Activated CD4-positive, alpha-beta T cell treated with anti-CD3 and anti-CD28 coated beads for 1 hour (primary cell): Measurements from ENCODE around the gene PRKCQ.

ENCODE experiments used
- DNase-seq: peaks from one replicate; pipeline ENCODE4 v3.0.0-alpha.2; 2020

PRKCQ gene

DNA sequence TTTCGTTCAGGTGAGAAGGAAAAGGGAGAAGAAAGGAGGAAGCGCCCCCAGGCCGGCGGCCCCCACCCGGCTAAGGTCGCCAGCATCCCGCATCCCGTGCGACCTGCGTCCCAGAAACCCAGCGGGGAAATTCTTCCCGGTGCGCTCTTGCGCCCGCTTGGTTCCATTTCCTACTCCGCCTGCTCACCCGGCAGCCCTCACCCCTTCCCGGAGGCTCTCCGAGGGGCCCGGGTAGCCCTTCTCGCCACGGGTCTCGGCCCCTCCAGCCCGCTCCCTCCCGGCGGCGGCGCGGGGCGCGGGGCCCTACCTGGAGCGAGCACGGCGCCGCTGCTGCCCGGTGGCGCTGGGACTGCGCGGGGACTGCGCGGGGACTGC is at the start of gene PRKCQ:
PRKCQ (minus strand) TSS at position 373 of the 375 bp plus-strand sequence. CDS start 65,141 bp downstream, outside the sequence.
- DNase-seq, result no peak

DNA sequence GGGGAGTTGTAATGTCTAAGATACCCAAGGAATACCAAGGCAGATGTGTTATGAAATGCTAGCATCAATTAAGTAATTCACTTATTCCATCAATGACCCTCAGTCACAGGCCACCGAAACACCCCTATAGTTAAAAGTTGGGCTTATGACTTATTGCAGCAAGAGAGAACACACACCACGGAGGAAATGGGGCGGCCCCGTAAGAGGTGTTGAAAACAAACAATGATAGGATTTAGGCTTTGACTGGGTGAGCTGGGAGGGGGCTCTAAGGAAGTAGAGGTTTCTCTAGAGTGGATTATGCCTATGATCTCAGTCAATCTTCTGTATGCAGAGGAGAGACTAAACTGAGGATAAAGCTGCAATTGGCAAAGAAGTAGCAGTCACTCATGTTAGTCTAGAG is 45.4 kb upstream of the PRKCQ start:
- DNase-seq, result no peak

DNA sequence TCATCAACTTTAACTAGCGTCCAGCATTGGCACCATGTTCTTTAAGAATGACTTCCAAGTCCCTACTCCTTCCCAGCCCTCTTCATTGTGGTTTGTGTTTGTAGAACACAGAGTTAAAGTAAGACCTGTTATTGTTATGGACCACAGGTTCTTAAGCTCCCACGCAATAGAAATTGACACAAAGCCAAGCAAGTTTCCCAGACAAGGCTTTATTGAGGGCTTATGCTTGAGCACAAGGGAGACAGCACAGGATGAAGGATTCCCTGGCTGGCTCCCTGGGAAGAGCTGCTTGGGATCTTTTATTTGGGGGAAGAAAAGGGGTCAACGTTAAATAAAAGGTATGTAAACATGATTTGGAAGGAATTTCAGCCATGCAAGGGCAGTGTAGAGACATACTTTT is 44.3 kb upstream of the PRKCQ start:
- no peak for DNase-seq

DNA sequence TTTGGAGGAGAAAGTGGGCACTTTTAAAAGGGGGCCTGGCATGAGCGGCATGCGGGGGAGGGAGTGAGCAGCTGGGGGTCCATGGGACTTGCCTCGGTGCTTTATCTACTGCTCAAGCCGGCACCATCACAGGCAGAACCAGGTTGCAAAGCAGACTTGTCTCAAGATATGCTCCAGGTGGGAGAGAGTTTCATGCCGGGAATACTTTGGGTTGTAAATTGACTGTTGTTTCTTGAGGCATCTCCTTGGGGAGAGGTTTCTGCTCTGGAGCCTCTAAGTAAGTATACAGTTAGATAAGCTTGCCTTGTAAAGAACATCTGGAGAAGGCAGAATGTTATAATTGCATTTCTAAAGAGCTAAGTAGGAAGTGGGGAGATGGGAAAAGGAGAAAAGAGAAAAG is 42.8 kb upstream of the PRKCQ start:
- no peak for DNase-seq

DNA sequence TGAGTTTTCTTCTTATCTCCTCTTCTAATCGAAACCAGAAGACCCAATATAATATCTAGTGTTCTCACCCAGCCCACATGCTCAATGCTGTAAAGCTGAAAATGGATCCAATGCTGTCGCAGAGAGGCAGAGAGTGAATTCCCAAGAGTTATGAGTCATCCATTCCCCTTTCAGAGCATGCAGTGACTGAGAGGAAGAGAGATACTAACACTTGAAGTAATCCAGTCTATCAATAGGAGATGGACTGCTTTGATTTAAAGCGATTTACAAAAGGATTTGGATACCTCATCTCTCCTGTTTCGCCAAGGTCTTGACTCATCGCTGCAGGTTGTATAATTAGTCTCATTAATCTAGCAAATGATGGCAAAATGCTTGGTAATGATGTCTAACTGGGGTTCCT is 41.5 kb upstream of the PRKCQ start:
- no peak for DNase-seq

DNA sequence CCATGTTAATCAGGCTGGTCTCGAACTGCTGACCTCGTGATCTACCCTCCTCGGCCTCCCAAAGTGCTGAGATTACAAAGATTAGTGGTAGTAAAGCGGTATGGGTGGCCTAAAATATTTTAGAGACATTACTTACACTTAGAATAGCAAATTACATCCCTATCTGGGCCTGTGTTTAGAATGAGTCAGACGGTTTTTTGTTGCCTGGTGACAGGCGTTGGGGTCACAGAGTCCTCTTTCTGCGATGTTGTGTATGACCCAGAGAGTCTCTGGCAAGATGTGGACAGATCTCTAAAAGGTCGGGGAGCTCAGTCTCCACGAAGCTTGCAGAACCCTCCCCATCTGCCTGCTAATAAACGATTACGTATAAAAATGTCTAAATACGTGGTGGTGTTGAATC is 39.6 kb upstream of the PRKCQ start:
- no peak for DNase-seq

DNA sequence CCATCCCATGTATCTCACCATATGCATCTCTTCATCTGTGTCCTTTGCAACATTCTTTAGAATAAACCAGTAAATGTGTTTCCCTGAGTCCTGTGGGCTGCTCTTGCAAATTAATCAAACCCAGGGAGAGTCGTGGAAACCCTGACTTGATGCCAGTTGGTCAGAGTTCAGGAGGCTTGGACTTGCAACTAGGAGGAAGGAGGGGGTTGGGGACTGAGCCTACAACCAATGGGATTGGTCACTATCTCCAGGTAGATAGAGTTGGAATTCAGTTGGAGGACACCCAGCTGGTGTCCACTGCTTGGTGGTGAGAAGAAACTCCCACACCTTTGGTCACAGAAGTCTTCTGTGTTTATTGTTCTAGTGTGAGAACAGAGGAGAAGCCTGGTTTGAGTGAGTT is 38.3 kb upstream of the PRKCQ start:
- no peak for DNase-seq

DNA sequence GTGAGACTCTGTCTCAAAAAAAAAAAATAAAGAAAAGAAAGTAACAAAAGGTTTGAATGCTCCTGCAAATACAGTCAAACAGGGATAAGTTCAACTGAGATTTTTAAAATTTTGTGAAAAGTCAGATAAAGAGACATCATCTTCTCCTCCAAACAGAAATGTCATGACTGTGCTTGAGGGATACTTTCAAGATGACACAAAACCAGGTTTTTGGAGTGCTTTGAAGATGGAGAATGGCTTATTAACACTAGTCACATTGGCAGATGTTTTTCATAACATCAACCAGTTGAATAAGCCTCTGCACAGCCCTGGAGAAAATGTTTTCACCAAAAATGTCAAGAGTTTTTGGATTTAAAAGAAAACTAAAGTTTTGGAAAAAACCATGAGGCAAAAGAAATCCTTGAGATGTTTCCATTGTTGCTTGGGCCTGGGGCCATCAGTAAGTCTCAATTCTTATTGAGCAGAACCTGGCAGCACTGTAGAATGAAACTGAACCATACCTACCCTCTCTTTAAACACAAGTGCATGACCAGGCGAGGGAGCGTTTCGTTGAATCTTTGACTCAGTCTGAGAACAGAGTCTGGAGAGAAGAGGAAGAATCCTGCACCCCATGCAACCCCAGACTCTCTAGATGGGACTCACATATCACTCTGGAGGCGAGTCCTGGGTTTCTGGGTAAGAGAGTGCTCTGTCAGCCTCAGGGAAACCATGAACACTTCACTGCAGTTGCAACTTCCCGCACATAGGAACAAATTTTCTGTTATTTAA is 37.4 kb upstream of the PRKCQ start:
- no peak for DNase-seq

DNA sequence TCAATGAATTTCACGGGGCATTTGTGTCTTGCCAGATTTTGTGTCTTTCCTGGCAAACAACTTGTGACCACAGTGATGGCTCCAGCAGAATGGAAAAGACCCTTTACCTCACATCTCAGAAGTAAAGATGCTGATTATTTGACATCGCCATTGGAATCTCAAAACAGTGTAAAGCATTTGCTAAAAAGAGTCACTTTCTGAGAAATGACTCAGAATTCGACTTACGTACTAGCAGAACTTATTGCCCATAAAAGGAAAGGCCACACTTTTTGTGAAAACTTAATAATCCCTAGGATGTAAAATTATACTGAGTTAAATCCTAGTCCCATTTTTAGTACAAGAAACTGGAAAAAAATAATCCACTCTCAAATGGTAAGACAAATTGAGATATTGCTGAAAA is 35.9 kb upstream of the PRKCQ start:
- DNase-seq, result no peak

DNA sequence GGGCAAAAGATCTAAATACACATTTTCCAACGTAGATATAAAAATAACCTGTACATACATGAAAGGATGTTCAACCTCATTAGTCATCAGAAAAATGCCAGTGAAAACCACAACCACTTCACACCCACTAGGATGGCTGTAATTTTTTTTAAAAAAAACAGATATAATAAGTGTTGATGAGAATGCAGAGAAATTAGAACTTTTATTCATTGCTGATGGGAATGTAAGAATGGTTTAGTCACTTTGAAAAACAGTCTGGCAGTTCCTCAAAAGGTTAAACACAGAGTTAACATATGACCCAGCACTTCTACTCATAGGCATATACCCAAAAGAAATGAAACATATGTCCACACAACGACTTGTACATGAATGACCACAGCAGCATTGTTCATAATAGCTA is 32.3 kb upstream of the PRKCQ start:
- DNase-seq, result no peak

DNA sequence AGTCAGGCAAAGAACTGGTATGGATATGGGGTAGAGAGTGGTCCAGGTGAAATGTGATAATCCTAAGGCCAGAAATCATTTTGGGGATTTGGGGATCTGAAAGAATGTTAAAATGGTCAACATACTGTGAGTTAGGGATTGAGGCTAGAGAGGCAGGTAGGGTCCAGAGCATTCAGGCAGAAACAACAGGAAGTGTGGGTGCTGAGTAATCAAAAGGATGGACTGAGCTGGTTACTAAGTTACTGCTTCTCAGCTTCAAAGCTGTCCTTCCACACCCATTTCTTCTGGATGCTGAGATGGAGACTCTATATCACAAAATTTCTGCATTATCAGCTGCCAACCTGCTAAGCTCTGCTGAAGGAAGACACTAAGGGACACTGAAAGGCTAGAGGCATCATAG is 30.6 kb upstream of the PRKCQ start:
- no peak for DNase-seq

DNA sequence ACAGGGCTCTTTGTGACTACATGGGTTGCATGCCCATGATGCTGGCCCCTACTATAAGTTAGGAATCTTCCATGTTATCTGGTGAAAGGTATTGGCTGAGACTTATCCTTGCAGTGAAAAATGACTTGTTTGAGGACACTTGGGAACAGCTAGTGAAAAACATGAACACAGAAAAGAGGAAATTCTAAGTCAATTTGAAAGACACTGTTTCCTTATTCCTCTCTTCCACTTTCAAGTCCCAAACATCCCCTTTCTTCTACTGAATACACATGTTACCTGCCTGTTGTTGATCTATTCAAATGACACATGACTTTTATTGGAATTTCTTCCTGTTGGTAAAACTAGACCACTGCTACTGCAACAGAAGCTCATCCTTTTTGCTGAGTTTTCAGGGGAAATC is 29.5 kb upstream of the PRKCQ start:
- DNase-seq, result no peak

DNA sequence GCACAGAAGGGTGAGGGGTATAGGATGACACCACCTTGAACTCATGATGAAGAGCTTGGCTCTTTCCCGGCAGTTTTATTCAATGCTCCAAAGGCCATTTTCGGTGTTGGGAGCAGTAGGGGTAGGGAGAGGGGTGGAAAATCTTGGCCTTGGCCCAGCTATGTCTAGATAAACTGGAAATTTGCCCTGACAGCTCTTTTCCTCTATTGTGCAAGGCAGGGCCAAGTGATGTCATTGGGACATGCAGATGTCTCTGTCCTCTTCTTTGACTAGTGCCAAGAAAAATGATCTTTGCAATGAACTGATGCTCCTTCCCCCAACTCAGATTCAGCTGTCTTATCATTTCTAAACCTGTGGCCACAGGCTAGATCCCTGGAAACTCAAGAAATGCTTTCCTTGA is 27.7 kb upstream of the PRKCQ start:
- DNase-seq, result no peak

DNA sequence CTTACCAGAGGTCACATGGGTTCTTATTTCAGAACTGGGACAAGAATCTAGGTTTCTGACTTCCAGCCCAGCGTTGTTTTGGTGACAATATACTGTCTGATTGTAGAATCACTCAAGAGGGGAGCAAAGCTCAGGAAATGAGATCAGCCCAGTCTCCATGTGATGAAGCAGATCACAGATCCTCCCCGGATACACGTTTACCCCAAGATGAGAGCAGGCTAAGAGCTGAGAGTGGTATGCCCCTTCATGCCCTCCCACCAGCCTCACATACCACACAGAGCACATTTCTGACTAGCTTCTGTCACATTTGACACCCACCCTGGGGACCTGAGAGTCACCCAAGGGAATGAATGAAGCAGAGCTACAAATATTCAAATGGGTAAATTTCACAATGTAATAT is 27.1 kb upstream of the PRKCQ start:
- DNase-seq, result peak; percentile 15

DNA sequence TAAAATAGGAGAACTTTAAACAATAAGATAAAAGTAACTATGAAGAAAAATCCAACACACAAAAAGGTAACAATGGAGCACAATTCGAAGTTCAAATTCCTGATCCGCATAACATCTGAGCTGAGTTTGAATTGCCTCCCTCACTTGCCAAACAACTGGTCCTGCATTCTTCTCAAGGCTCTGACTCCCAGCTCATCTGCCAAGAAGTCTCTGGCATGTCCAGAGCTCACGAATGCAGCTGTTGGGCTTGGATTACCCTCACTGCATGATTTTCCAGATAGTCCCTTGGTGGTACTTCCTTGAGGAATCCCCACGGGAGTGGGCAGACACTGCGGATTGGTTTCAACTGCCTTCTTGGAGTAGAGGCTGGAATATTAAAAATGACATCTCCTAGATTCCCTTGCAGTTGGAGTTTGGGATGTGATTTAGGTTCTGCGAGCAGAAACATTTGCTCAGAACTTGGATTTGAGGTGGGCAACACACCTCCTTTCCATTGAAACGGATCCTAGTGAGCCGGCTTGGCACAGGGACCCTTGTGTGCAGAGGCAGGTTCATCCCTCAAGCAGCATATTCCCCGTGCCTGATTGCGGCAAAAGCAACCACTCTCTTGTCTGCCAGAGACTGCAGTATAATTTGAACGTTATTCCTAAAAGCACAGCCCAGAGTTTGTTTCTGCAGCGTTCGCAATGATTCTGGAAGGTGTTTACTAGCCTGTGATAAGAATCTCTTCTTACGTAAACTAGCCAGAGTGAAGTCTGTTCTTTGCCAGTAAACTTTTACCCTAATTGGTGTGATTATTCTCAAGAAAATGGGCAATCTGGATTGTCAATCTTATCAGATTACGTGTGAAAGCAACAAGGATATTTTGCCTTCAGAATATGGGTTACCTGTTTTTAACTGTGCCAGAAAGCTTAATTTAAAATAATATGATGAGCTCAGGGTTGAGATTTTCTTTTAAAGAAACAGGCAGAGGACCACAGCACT is 23.4 kb upstream of the PRKCQ start:
- no peak for DNase-seq

DNA sequence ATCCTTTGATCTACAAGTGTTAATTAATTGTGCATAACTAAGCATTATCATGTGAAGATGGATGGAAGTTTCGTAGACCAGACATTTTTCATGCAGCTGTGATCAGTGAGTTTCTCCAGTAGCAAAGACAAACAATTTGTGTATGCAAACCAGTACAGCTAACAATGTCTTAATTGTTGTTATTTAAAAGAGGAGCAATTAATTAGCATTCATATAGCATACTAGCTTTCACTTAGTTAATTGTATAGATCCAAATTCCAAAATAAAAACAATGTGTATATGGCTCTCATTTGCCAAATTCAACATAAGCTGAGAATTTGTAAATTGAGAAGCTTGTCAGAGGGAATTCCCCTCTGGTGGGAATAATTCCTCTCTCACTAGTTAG is 22.6 kb upstream of the PRKCQ start:
- no peak for DNase-seq

DNA sequence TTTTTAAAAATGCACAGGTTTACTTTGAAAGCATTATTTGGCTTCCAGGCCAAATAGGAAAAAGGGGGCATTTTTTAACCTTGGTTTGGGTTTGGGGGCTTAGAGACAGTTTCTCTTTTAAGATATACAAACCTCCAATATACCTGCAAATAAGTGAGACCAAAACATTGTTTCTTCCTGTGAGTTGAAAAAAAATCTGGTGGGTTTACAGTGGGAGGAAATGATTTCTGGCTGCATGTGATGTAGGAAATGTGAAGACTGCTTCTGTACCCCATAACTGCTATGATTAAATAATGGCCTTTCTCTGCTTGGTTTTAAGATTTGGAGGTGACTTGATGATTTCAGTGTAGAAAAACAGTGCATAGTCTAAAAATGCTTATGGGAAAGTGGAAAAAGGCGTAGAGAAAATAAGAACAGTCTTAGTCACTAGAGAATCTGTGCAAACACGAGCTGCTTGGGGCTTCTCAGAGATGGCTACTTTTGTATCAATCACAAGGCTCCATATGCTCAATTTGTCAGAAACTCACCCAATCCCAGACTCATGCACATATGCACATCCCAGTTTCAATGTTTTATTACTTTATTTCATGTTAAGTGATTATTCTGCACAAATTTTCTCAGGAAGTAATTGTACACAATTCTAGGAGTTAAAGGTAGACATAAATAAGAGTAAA is 22.1 kb upstream of the PRKCQ start:
- DNase-seq, result no peak

DNA sequence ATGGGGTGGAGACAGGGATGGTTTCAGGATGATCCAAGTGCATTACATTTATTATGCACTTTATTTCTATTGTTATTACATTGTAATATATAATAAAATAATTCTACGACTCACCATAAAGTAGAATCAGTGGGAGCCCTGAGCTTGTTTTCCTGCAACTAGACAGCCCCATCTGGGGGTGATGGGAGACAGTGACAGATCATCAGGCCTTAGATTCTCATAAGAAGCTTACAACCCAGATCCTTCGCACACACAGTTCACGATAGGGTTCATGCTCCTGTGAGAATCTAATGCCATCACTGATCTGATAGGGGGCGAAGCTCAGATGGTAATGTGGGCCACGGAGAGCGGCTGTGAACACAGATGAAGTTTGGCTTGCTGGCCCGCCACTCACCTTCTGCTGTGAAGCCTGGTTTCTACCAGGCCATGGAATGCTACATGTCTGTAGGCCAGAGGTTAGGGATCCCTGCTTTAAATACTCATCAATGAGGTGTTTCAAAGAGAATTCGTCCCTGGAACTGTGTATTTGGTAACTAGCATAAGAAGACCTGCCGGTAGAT is 21.2 kb upstream of the PRKCQ start:
- no peak for DNase-seq

DNA sequence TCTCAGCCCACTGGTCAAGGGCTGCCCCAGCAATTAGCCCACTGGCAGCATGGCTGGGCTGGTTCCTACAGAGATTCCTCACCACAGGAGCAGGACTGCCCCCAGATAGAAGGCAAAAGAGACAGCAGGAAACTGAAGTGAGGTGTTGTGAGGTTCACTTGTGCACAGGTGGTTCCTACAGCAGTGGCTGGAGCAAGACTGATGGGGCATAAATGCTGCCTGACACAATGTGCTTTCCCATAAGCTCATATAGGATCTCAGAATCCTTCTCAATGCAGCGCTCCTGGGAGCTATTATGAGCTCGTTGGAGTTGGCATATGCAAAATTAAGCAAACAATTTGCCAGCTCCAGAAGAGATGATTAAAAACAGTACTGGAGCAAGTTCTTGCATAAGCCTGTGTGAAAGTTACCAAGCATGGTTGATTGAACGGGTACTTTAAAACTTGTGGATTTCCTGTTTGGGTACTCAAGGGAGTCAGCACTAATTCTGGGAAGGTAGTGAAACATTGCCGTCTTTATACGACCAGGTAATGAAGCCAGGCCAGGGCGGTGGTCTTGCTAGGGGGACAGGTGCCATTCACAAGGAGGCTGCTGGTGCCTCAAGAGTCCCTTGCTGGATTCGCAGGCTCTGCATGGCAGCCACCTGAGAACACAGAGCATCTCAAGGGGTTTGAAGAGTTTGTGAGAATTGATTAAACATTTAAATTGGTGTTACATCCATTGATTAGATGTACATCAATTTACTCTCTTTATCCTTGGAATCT is 20.3 kb upstream of the PRKCQ start:
- DNase-seq, result no peak

DNA sequence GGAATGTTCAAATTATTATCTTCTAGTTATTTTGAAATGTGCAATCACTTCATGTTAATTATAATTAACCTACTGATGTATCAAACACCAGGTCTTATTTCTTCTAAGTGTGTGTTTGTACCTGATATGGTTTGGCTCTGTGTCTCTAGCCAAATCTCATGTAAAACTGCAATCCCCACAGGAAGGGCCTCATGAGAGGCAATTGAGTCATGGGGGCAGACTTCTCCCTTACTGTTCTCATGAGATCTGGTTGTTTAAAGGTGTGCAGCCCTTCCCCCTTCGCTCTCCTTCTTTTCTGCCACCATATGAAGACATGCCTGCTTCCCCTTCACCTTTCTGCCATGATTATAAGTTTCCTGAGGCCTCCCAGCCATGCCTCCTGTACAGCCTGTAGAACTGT is 18.6 kb upstream of the PRKCQ start:
- no peak for DNase-seq

DNA sequence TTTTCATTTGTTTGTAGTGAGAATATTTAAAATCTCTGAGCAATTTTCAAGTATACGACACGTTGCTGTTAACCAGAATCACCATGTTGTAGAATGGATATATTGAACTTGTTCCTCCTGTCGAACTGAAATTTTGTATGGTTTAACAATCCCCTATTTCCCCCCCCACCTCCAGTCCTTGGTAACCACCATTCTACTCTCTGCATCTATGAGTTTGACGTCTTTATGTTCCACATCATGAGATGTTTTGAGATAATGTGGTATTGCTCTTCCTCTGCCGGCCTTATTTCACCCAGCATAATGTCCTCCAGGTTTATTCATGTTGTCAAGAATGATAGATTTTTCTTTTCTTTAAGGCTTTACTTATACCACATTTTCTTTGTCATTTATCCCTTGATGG is 17.4 kb upstream of the PRKCQ start:
- DNase-seq, result no peak

DNA sequence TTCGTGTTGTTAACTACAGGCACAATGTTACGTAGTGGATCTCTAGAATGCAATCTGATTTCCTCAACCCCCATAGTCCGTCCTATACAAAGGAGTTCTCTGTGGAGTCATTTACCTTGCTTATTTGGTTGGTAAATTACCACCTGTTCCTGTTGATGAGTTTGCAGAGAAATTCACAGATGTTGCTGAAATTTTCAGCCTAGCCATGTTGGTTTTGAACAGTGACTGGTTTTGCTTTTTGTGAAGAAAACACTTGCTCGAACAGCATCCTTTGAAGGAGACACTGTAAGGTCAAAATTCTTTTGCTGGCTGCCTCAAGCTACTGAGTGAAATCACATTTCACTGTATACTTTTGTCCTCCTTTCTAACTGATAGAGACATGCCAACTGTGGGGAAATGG is 15.4 kb upstream of the PRKCQ start:
- no peak for DNase-seq

DNA sequence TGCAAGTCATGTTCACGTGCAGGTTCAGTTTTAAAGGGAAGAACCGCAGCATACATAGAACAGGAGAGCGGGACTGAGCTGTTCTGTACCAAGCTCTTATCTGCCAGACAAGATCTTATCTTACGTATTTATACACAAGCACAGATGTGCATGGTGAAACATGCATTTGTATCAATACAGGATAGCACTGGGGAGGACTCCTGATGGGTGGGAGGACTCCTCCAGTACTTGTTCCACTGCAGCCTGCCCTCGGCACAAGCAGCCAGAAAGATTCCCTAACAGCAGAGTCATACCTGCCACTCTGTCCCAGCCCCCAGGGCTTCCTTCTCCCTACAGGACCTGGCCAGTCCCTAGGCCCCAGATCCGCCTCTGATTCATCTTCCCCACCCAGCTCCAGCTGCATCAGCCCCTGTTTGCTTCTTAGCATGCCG is 13.2 kb upstream of the PRKCQ start:
- DNase-seq, result no peak
